Dendritic cell treated with granulocyte-macrophage colony-stimulating factor and Interleukin-4, amounts not matched to agents 40 ng/mL and 50 ng/mL, for 4 days (primary cell): ENCODE results near the gene CREB1.
"Not testable (repeated sequence)": the region's sequence is repeated elsewhere in the genome, so short reads cannot be mapped to it uniquely, and the experiment has no call there.

Experiments used
- H3K27ac Mint-ChIP-seq: one replicate; pipeline ENCODE4 v1.8.0; 2022; ENCODE audit warnings: mild to moderate bottlenecking, mixed read lengths
- H3K27me3 Mint-ChIP-seq: one replicate; pipeline ENCODE4 v1.8.0; 2022; ENCODE audit warnings: mild to moderate bottlenecking, mixed read lengths
- H3K36me3 Mint-ChIP-seq: one replicate; pipeline ENCODE4 v1.8.0; 2022; ENCODE audit warnings: low read depth, mixed read lengths
- H3K4me1 Mint-ChIP-seq: one replicate; pipeline ENCODE4 v1.8.0; 2022; ENCODE audit warnings: low read depth, mixed read lengths
- H3K4me3 Mint-ChIP-seq: one replicate; pipeline ENCODE4 v1.8.0; 2022; ENCODE audit warnings: mild to moderate bottlenecking, moderate library complexity, mixed read lengths
- H3K9me3 Mint-ChIP-seq: one replicate; pipeline ENCODE4 v1.8.0; 2022; ENCODE audit warnings: mixed read lengths
- intact Hi-C: fragments of 100-400 bp; cut with micrococcal nuclease; formaldehyde crosslinking; loops from one replicate; pipeline ENCODE4 v1.15.0; 2022

CREB1 gene

GRCh38 chr2:207624185-207625013 is 94.6 kb downstream of the CREB1 start:
- intact Hi-C loops: loop anchor here (1.0 to 10.0 kb wide), 4 partner anchors 86 to 642 kb away; partner anchors contain the start of genes CCNYL1, PIKFYVE and PLEKHM3
- peaks cover 53% of the 10 kb centered on the region for H3K4me1 Mint-ChIP-seq

GRCh38 chr2:207625014-207625907 is 95.5 kb downstream of the CREB1 start, which contains the start of gene METTL21A:
METTL21A (minus strand) TSS chr2:207625394; CDS start chr2:207624375, 1,019 bp downstream.
- peak within 1 kb of the TSS; percentile 91 for H3K4me3 Mint-ChIP-seq
- peaks cover 44% of the 10 kb centered on the region for H3K36me3 Mint-ChIP-seq
- intact Hi-C loops: loop anchor here (1.0 to 10.0 kb wide), 4 partner anchors 86 to 641 kb away; partner anchors contain the start of genes CCNYL1, PIKFYVE and PLEKHM3
- H3K4me1 Mint-ChIP-seq: peaks cover 45% of the 10 kb centered on the region
- no peaks in the 10 kb centered on the region for H3K27me3 Mint-ChIP-seq
- H3K9me3 Mint-ChIP-seq: no peaks in the 10 kb centered on the region
- H3K27ac Mint-ChIP-seq: peak within 1 kb of the TSS; percentile 95

More at GRCh38 chr2:207624185-207625013, 94.6 kb downstream of the CREB1 start:
- H3K27ac Mint-ChIP-seq: peak overlapping the region; percentile 95
- H3K27me3 Mint-ChIP-seq: no peaks in the 10 kb centered on the region
- H3K36me3 Mint-ChIP-seq: peaks cover 44% of the 10 kb centered on the region
- H3K4me3 Mint-ChIP-seq: peak overlapping the region; percentile 91
- no peaks in the 10 kb centered on the region for H3K9me3 Mint-ChIP-seq

GRCh38 chr2:207629553-207629952 is 99.8 kb downstream of the CREB1 start:
- Mint-ChIP-seq H3K9me3 (no peaks in the 10 kb centered on the region), H3K4me3 (no peak overlapping the region), H3K27ac (no peak overlapping the region)

GRCh38 chr2:207630491-207630890 is 100.7 kb downstream of the CREB1 start:
- no peaks in the 10 kb centered on the region for H3K27me3 Mint-ChIP-seq
- H3K27ac Mint-ChIP-seq: no peak overlapping the region
- intact Hi-C loops: no loop called here
- H3K9me3 Mint-ChIP-seq: no peaks in the 10 kb centered on the region
- peaks cover 30% of the 10 kb centered on the region for H3K4me1 Mint-ChIP-seq
- peaks cover 9% of the 10 kb centered on the region for H3K36me3 Mint-ChIP-seq
- H3K4me3 Mint-ChIP-seq: no peak overlapping the region

More at GRCh38 chr2:207629553-207629952, 99.8 kb downstream of the CREB1 start:
- Mint-ChIP-seq H3K27me3 (no peaks in the 10 kb centered on the region), H3K4me1 (peaks cover 26% of the 10 kb centered on the region), H3K36me3 (peaks cover 17% of the 10 kb centered on the region)
- intact Hi-C loops: loop anchor here (10.0 kb wide), 1 partner anchor 395 kb away; the partner anchor contains the start of gene PLEKHM3

- peak overlapping the region; percentile 82 for H3K27ac Mint-ChIP-seq
- no peak overlapping the region for H3K4me3 Mint-ChIP-seq
- intact Hi-C loops: no loop called here
- no peaks in the 10 kb centered on the region for H3K36me3 Mint-ChIP-seq
- H3K27me3 Mint-ChIP-seq: no peaks in the 10 kb centered on the region
- no peaks in the 10 kb centered on the region for H3K9me3 Mint-ChIP-seq
- H3K4me1 Mint-ChIP-seq: peaks cover 43% of the 10 kb centered on the region
Observed at GRCh38 chr2:207632575-207633493, 103.1 kb downstream of the CREB1 start.

- Mint-ChIP-seq H3K27me3 (no peaks in the 10 kb centered on the region), H3K9me3 (no peaks in the 10 kb centered on the region), H3K4me3 (no peak overlapping the region), H3K4me1 (peaks cover 43% of the 10 kb centered on the region), H3K27ac (no peak overlapping the region), H3K36me3 (no peaks in the 10 kb centered on the region)
- intact Hi-C loops: no loop called here
Observed at GRCh38 chr2:207633686-207634085, 103.9 kb downstream of the CREB1 start.

- Mint-ChIP-seq H3K36me3 (no peaks in the 10 kb centered on the region), H3K27me3 (no peaks in the 10 kb centered on the region), H3K9me3 (peaks cover 6% of the 10 kb centered on the region), H3K27ac (peak overlapping the region; percentile 90), H3K4me3 (peak overlapping the region; percentile 35), H3K4me1 (peaks cover 43% of the 10 kb centered on the region)
- intact Hi-C loops: loop anchor here (5.0 kb wide), 1 partner anchor 92 kb away; no protein-coding TSS in a partner anchor
Observed at GRCh38 chr2:207635468-207636200, 105.9 kb downstream of the CREB1 start.

GRCh38 chr2:207639288-207639687 is 109.5 kb downstream of the CREB1 start:
- not testable (repeated sequence) for H3K27ac Mint-ChIP-seq, H3K4me3 Mint-ChIP-seq, H3K27me3 Mint-ChIP-seq, H3K36me3 Mint-ChIP-seq
- intact Hi-C loops: loop anchor here (5.0 kb wide), 1 partner anchor 88 kb away; no protein-coding TSS in a partner anchor
- H3K4me1 Mint-ChIP-seq: peaks cover 27% of the 10 kb centered on the region
- H3K9me3 Mint-ChIP-seq: peaks cover 15% of the 10 kb centered on the region

- Mint-ChIP-seq H3K36me3 (no peaks in the 10 kb centered on the region), H3K4me1 (peaks cover 24% of the 10 kb centered on the region), H3K4me3 (no peak overlapping the region), H3K9me3 (peaks cover 15% of the 10 kb centered on the region), H3K27me3 (no peaks in the 10 kb centered on the region), H3K27ac (no peak overlapping the region)
- intact Hi-C loops: no loop called here
Observed at GRCh38 chr2:207640160-207640559, 110.4 kb downstream of the CREB1 start.

- Mint-ChIP-seq H3K9me3 (peaks cover 15% of the 10 kb centered on the region), H3K36me3 (no peaks in the 10 kb centered on the region), H3K4me1 (peaks cover 19% of the 10 kb centered on the region), H3K27me3 (no peaks in the 10 kb centered on the region), H3K4me3 (no peak overlapping the region), H3K27ac (no peak overlapping the region)
- intact Hi-C loops: no loop called here
Observed at GRCh38 chr2:207640661-207641060, 110.9 kb downstream of the CREB1 start.

GRCh38 chr2:207643892-207644291 is 114.1 kb downstream of the CREB1 start:
- Mint-ChIP-seq H3K4me1 (no peaks in the 10 kb centered on the region), H3K27ac (no peak overlapping the region), H3K9me3 (peaks cover 15% of the 10 kb centered on the region), H3K4me3 (no peak overlapping the region), H3K36me3 (no peaks in the 10 kb centered on the region), H3K27me3 (no peaks in the 10 kb centered on the region)
- intact Hi-C loops: no loop called here

- intact Hi-C loops: not testable (repeated sequence)
Observed at GRCh38 chr2:207646582-207646981, 116.8 kb downstream of the CREB1 start.

More at GRCh38 chr2:207646582-207646981, 116.8 kb downstream of the CREB1 start:
- not testable (repeated sequence) for H3K9me3 Mint-ChIP-seq, H3K4me3 Mint-ChIP-seq, H3K4me1 Mint-ChIP-seq, H3K27ac Mint-ChIP-seq, H3K36me3 Mint-ChIP-seq, H3K27me3 Mint-ChIP-seq
